Ishikawa (cell line): ENCODE data around the gene LRP5.

Experiments
- RAD21 ChIP-seq: IDR thresholded peaks from 2 replicates; pipeline ENCODE4 v1.6.1; 2012; ENCODE audit warnings: low read depth
- YY1 ChIP-seq: IDR thresholded peaks from 2 replicates; pipeline ENCODE4 v1.6.1; 2012; ENCODE audit warnings: low read depth

- TF ChIP-seq YY1, result no peak
- TF ChIP-seq RAD21, result no peak
Observed at GRCh38 chr11:68325907-68326220, 13.5 kb downstream of the LRP5 start.
